ENCODE results near the gene GPR132.
A peak's percentile ranks its signal among the peaks of the same experiment; 100 is the strongest.
"Not testable (repeated sequence)": the region's sequence is repeated elsewhere in the genome, so short reads cannot be mapped to it uniquely, and the experiment has no call there.

GPR132 gene

GRCh38 chr14:105074601-105075053 is 9.4 kb upstream of the GPR132 start:
- DNase-seq: peak; percentile 82

- no peak for DNase-seq
Observed at GRCh38 chr14:105073720-105074600, 8.7 kb upstream of the GPR132 start.

GRCh38 chr14:105072892-105073719 is 7.9 kb upstream of the GPR132 start:
- DNase-seq: no peak

- DNase-seq: no peak
Observed at GRCh38 chr14:105072381-105072861, 7.2 kb upstream of the GPR132 start.

GRCh38 chr14:105071942-105072341 is 6.7 kb upstream of the GPR132 start:
- no peak for DNase-seq

- no peak for DNase-seq
Observed at GRCh38 chr14:105071326-105071725, 6.1 kb upstream of the GPR132 start.

GRCh38 chr14:105070760-105071137 is 5.5 kb upstream of the GPR132 start:
- DNase-seq: no peak

- no peak for DNase-seq
Observed at GRCh38 chr14:105069871-105070759, 4.9 kb upstream of the GPR132 start.

- DNase-seq: no peak
Observed at GRCh38 chr14:105069522-105069870, 4.3 kb upstream of the GPR132 start.

- no peak for DNase-seq
Observed at GRCh38 chr14:105068818-105069217, 3.6 kb upstream of the GPR132 start.

GRCh38 chr14:105067969-105068301 is 2.7 kb upstream of the GPR132 start:
- DNase-seq: no peak

- DNase-seq: no peak
Observed at GRCh38 chr14:105067140-105067968, 2.1 kb upstream of the GPR132 start.

- no peak for DNase-seq
Observed at GRCh38 chr14:105066240-105067071, 1.2 kb upstream of the GPR132 start.

GRCh38 chr14:105064721-105065143 is 498 bp downstream of the GPR132 start:
- DNase-seq: no peak

GRCh38 chr14:105064001-105064400 is 1.2 kb downstream of the GPR132 start:
- no peak for DNase-seq

GRCh38 chr14:105063506-105063905 is 1.7 kb downstream of the GPR132 start:
- not testable (repeated sequence) for DNase-seq

- DNase-seq: no peak
Observed at GRCh38 chr14:105063056-105063455, 2.2 kb downstream of the GPR132 start.

GRCh38 chr14:105062048-105062433 is 3.2 kb downstream of the GPR132 start:
- no peak for DNase-seq

GRCh38 chr14:105061428-105062047 is 3.7 kb downstream of the GPR132 start:
- no peak for DNase-seq

- DNase-seq: no peak
Observed at GRCh38 chr14:105060751-105061427, 4.3 kb downstream of the GPR132 start.
